Brain pericyte (primary cell): ENCODE data around the gene CTSW.
A peak's percentile ranks its signal among the peaks of the same experiment; 100 is the strongest.

Experiments
- DNase-seq: peaks from one replicate; pipeline ENCODE4 v3.0.0-alpha.2; 2012; ENCODE audit warnings: low read depth, low spot score

The CTSW gene

GRCh38 chr11:65867284-65868071 lies 12.2 kb upstream of the CTSW start:
- no peak for DNase-seq

- no peak for DNase-seq
Measured at GRCh38 chr11:65868076-65868667, 11.5 kb upstream of the CTSW start.

- no peak for DNase-seq
Measured at GRCh38 chr11:65868907-65869306, 10.7 kb upstream of the CTSW start.

GRCh38 chr11:65869643-65870306 lies 9.9 kb upstream of the CTSW start:
- DNase-seq: no peak

GRCh38 chr11:65870307-65870658 lies 9.4 kb upstream of the CTSW start:
- no peak for DNase-seq

- no peak for DNase-seq
Measured at GRCh38 chr11:65870706-65871681, 8.6 kb upstream of the CTSW start.

- DNase-seq: no peak
Measured at GRCh38 chr11:65871811-65872548, 7.7 kb upstream of the CTSW start.

GRCh38 chr11:65872586-65873317 lies 6.9 kb upstream of the CTSW start, which contains the start of gene EFEMP2:
EFEMP2 (minus strand) TSS chr11:65872800; CDS start chr11:65872354, 446 bp downstream.
- DNase-seq: no peak

- DNase-seq: peak; percentile 69
Measured at GRCh38 chr11:65873318-65874156, 6.1 kb upstream of the CTSW start.

GRCh38 chr11:65880027-65880426 lies 390 bp downstream of the CTSW start:
- no peak for DNase-seq

- no peak for DNase-seq
Measured at GRCh38 chr11:65880844-65881421, 1.3 kb downstream of the CTSW start.

GRCh38 chr11:65882120-65883057 lies 2.8 kb downstream of the CTSW start:
- no peak for DNase-seq

- DNase-seq: no peak
Measured at GRCh38 chr11:65883058-65883761, 3.6 kb downstream of the CTSW start.

- no peak for DNase-seq
Measured at GRCh38 chr11:65883786-65884715, 4.4 kb downstream of the CTSW start.

GRCh38 chr11:65884716-65885092 lies 5.1 kb downstream of the CTSW start:
- no peak for DNase-seq

GRCh38 chr11:65885231-65885630 lies 5.6 kb downstream of the CTSW start:
- no peak for DNase-seq
